T47D (cell line): ENCODE results near the gene CHN2.
"Not testable (repeated sequence)": the region's sequence is repeated elsewhere in the genome, so short reads cannot be mapped to it uniquely, and the experiment has no call there.

Source experiments
- DNase-seq, 2 experiments: peaks; one replicate each; pipeline versions ENCODE4 v3.0.0 to v3.0.0-alpha.2; 2011 to 2012; ENCODE audit warnings: low read depth in 1 of 2, low spot score in 1 of 2
- JUND ChIP-seq: IDR thresholded peaks from 2 replicates; pipeline ENCODE4 v1.6.1; 2012; ENCODE audit warnings: low read depth
- in situ Hi-C: cut with HindIII; loops from 2 replicates; pipeline ENCODE4 v1.10.0; 2016; ENCODE audit warnings: low sequenced_read_pairs, low pct_unique_long_range_greater_than_20kb

The CHN2 gene

GRCh38 chr7:29256693-29257002 is 62.1 kb downstream of the CHN2 start:
- DNase-seq: no peak
- TF ChIP-seq JUND: no peak
- in situ Hi-C loops: no loop called here

GRCh38 chr7:29258951-29259350 is 64.4 kb downstream of the CHN2 start:
- in situ Hi-C loops: no loop called here
- TF ChIP-seq JUND: no peak

GRCh38 chr7:29262191-29262917 is 67.8 kb downstream of the CHN2 start:
- in situ Hi-C loops: no loop called here
- no peak for DNase-seq
- TF ChIP-seq JUND: no peak

More at GRCh38 chr7:29258951-29259350, 64.4 kb downstream of the CHN2 start:
- no peak for DNase-seq

GRCh38 chr7:29263601-29264207 is 69.1 kb downstream of the CHN2 start:
- DNase-seq, in situ Hi-C loops: not testable (repeated sequence)

- no peak for DNase-seq
- in situ Hi-C loops: no loop called here
- no peak for TF ChIP-seq JUND
These were observed 70.8 kb downstream of the CHN2 start for GRCh38 chr7:29265208-29265923.

GRCh38 chr7:29269935-29270334 is 75.4 kb downstream of the CHN2 start:
- TF ChIP-seq JUND: no peak
- DNase-seq: no peak
- in situ Hi-C loops: no loop called here

GRCh38 chr7:29270594-29271318 is 76.2 kb downstream of the CHN2 start:
- in situ Hi-C loops: no loop called here
- no peak for DNase-seq
- no peak for TF ChIP-seq JUND

GRCh38 chr7:29271319-29271658 is 76.7 kb downstream of the CHN2 start:
- DNase-seq: no peak
- in situ Hi-C loops: no loop called here
- TF ChIP-seq JUND: no peak

- DNase-seq: no peak
- no peak for TF ChIP-seq JUND
- in situ Hi-C loops: no loop called here
These were observed 77.5 kb downstream of the CHN2 start for GRCh38 chr7:29272057-29272456.

- no peak for DNase-seq
- TF ChIP-seq JUND: no peak
- in situ Hi-C loops: no loop called here
These were observed 79.8 kb downstream of the CHN2 start for GRCh38 chr7:29274146-29275017.

- in situ Hi-C loops: no loop called here
- no peak for TF ChIP-seq JUND
These were observed 80.4 kb downstream of the CHN2 start for GRCh38 chr7:29275018-29275318.

GRCh38 chr7:29275493-29275892 is 80.9 kb downstream of the CHN2 start:
- DNase-seq: no peak
- in situ Hi-C loops: no loop called here

More at GRCh38 chr7:29275018-29275318, 80.4 kb downstream of the CHN2 start:
- DNase-seq: no peak

More at GRCh38 chr7:29275493-29275892, 80.9 kb downstream of the CHN2 start:
- no peak for TF ChIP-seq JUND
